ENCODE measurements around the gene TARBP1.
"Not testable (repeated sequence)": the region's sequence is repeated elsewhere in the genome, so short reads cannot be mapped to it uniquely, and the experiment has no call there.

TARBP1 gene

GRCh38 chr1:234381699-234382555, 97.1 kb downstream of the TARBP1 start:
- DNase-seq = no peak

- DNase-seq = not testable (repeated sequence)
These were observed 99.3 kb downstream of the TARBP1 start for GRCh38 chr1:234379591-234380109.

- no peak for DNase-seq
These were observed 103.3 kb downstream of the TARBP1 start for GRCh38 chr1:234375672-234376071.

- no peak for DNase-seq
These were observed 105.1 kb downstream of the TARBP1 start for GRCh38 chr1:234373959-234374254.

- peak; percentile 88 for DNase-seq
These were observed 105.7 kb downstream of the TARBP1 start, which contains the start of gene COA6 for GRCh38 chr1:234373064-234373958. TSS of gene COA6 (plus strand) at chr1:234373456. CDS start at chr1:234373467, 11 bp downstream.

GRCh38 chr1:234372011-234372757, 106.8 kb downstream of the TARBP1 start:
- DNase-seq = no peak

- no peak for DNase-seq
These were observed 107.6 kb downstream of the TARBP1 start for GRCh38 chr1:234371414-234371813.

- DNase-seq = no peak
These were observed 109.2 kb downstream of the TARBP1 start for GRCh38 chr1:234369784-234370183.

GRCh38 chr1:234369033-234369430, 109.9 kb downstream of the TARBP1 start:
- no peak for DNase-seq

- DNase-seq = peak; percentile 16
These were observed 110.5 kb downstream of the TARBP1 start for GRCh38 chr1:234368320-234369032.

- DNase-seq = no peak
These were observed 116.4 kb downstream of the TARBP1 start for GRCh38 chr1:234362558-234362957.

- no peak for DNase-seq
These were observed 117.8 kb downstream of the TARBP1 start for GRCh38 chr1:234361102-234361603.

- DNase-seq = no peak
These were observed 121.1 kb downstream of the TARBP1 start for GRCh38 chr1:234357831-234358230.

GRCh38 chr1:234356615-234357269, 122.2 kb downstream of the TARBP1 start:
- peak; percentile 67 for DNase-seq

GRCh38 chr1:234355782-234356510, 123.0 kb downstream of the TARBP1 start:
- DNase-seq = no peak

- DNase-seq = no peak
These were observed 130.0 kb downstream of the TARBP1 start for GRCh38 chr1:234348964-234349363.

- DNase-seq = no peak
These were observed 133.7 kb downstream of the TARBP1 start for GRCh38 chr1:234345237-234345636.

- no peak for DNase-seq
These were observed 136.2 kb downstream of the TARBP1 start for GRCh38 chr1:234342774-234343173.

All from CD4-positive, alpha-beta T cell treated with Interleukin-6 for 4 hours (primary cell).